B cell (primary cell): ENCODE data around the gene GABRP.

Experiments used
- EZH2 ChIP-seq: IDR thresholded peaks from 2 replicates; pipeline ENCODE4 v1.6.1; 2012; ENCODE audit warnings: borderline replicate concordance, low read depth, mild to moderate bottlenecking, moderate library complexity, low read length; ENCODE audit not compliant: insufficient read depth, poor library complexity, severe bottlenecking
- TF ChIP-seq, protein P1 (sequence below): fragments of 200-600 bp; IDR thresholded peaks from one replicate; pipeline ENCODE4 v1.8.0; 2022; ENCODE audit warnings: antibody characterized with exemption, mild to moderate bottlenecking

DNA sequence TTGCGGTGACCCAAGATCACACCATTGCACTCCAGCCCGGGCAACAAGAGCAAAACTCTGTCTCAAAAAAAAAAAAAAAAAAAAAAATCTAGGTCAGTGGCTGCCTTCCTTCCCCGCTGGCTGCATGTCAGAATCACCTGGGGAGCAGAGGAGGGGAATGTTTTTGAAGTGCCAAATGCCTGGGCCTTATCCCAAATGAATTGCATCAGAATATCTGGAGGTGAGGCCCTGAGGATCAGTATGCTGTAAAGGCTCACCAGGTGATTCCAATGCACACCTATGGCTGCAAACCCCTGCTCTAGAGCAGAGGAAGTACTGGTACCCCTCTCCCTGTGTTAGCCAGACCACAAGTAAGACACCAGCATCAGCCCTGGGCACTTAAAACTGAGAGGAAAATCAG lies 44.7 kb upstream of the GABRP start:
- TF ChIP-seq, protein P1, sequence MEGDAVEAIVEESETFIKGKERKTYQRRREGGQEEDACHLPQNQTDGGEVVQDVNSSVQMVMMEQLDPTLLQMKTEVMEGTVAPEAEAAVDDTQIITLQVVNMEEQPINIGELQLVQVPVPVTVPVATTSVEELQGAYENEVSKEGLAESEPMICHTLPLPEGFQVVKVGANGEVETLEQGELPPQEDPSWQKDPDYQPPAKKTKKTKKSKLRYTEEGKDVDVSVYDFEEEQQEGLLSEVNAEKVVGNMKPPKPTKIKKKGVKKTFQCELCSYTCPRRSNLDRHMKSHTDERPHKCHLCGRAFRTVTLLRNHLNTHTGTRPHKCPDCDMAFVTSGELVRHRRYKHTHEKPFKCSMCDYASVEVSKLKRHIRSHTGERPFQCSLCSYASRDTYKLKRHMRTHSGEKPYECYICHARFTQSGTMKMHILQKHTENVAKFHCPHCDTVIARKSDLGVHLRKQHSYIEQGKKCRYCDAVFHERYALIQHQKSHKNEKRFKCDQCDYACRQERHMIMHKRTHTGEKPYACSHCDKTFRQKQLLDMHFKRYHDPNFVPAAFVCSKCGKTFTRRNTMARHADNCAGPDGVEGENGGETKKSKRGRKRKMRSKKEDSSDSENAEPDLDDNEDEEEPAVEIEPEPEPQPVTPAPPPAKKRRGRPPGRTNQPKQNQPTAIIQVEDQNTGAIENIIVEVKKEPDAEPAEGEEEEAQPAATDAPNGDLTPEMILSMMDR, result no peak
- no peak for TF ChIP-seq EZH2
